GM23338 (cell line): ENCODE measurements around the gene SLC8B1. TPM values are rescaled to one million over a fixed set of nuclear protein-coding genes. Genes with fewer than 3 reads are reported as not detected.
A peak's percentile ranks its signal among the peaks of the same experiment; 100 is the strongest.

Experiments
- ATAC-seq: fragments of 200-7000 bp; cut with Tn5 transposase; 3 replicates; pipeline ENCODE4 v1.9.1; 2020
- DNase-seq: peaks from one replicate; pipeline ENCODE4 v3.0.0-alpha.2; 2015; ENCODE audit warnings: low spot score
- H2AFZ ChIP-seq: fragments of 200-600 bp; sonication (generic); 2 replicates; pipeline ENCODE4 v1.8.0; 2016; ENCODE audit warnings: antibody characterized with exemption, mild to moderate bottlenecking, moderate library complexity
- H3F3A ChIP-seq: fragments of 200-600 bp; sonication (generic); replicated peaks from 2 replicates; pipeline ENCODE4 v1.8.0; 2017; ENCODE audit warnings: antibody characterized with exemption, mixed run types, low read depth
- H3K27ac ChIP-seq: fragments of 200-600 bp; sonication (generic); 2 replicates; pipeline ENCODE4 v1.6.1; 2016; ENCODE audit warnings: low read depth
- H3K27me3 ChIP-seq: fragments of 200-600 bp; sonication (generic); 2 replicates; pipeline ENCODE4 v1.8.0; 2016; ENCODE audit warnings: mild to moderate bottlenecking, mixed run types, moderate library complexity; ENCODE audit not compliant: insufficient read depth
- H3K36me3 ChIP-seq: fragments of 200-600 bp; sonication (generic); 2 replicates; pipeline ENCODE4 v1.8.0; 2016; ENCODE audit warnings: mild to moderate bottlenecking; ENCODE audit not compliant: insufficient read depth
- H3K4me1 ChIP-seq: fragments of 200-600 bp; sonication (generic); 2 replicates; pipeline ENCODE4 v1.8.0; 2016; ENCODE audit warnings: mild to moderate bottlenecking, moderate library complexity; ENCODE audit not compliant: insufficient read depth
- H3K4me2 ChIP-seq: fragments of 200-600 bp; sonication (generic); 2 replicates; pipeline ENCODE4 v1.7.1; 2017; ENCODE audit warnings: mixed run types
- H3K4me3 ChIP-seq: fragments of 200-600 bp; sonication (generic); 2 replicates; pipeline ENCODE4 v1.6.1; 2016; ENCODE audit warnings: mixed run types
- H3K79me2 ChIP-seq: fragments of 200-600 bp; sonication (generic); replicated peaks from 2 replicates; pipeline ENCODE4 v1.8.0; 2017; ENCODE audit warnings: mild to moderate bottlenecking; ENCODE audit not compliant: insufficient read depth
- H3K9me2 ChIP-seq: fragments of 200-600 bp; sonication (generic); 2 replicates; pipeline ENCODE4 v1.8.0; 2017; ENCODE audit not compliant: insufficient read depth
- H4K20me1 ChIP-seq: fragments of 200-600 bp; sonication (generic); replicated peaks from 2 replicates; pipeline ENCODE4 v1.8.0; 2017; ENCODE audit warnings: mild to moderate bottlenecking; ENCODE audit not compliant: insufficient read depth
- H3K27ac Mint-ChIP-seq: 2 replicates; pipeline ENCODE4 v1.8.0; 2020; ENCODE audit warnings: inconsistent platforms, mild to moderate bottlenecking, moderate library complexity, mixed read lengths
- H3K27me3 Mint-ChIP-seq: 3 replicates; pipeline ENCODE4 v1.8.0; 2022; ENCODE audit warnings: low read depth, mild to moderate bottlenecking, moderate library complexity, mixed read lengths, inconsistent platforms; ENCODE audit not compliant: insufficient read depth, poor library complexity
- H3K36me3 Mint-ChIP-seq: 3 replicates; pipeline ENCODE4 v1.8.0; 2021; ENCODE audit warnings: low read depth, mild to moderate bottlenecking, inconsistent platforms, moderate library complexity, mixed read lengths
- H3K4me1 Mint-ChIP-seq: 3 replicates; pipeline ENCODE4 v1.8.0; 2020; ENCODE audit warnings: mild to moderate bottlenecking, inconsistent platforms, mixed read lengths
- H3K4me3 Mint-ChIP-seq: 3 replicates; pipeline ENCODE4 v1.8.0; 2021; ENCODE audit warnings: moderate library complexity, mild to moderate bottlenecking, inconsistent platforms, mixed read lengths
- H3K9me3 Mint-ChIP-seq: 3 replicates; pipeline ENCODE4 v1.8.0; 2020; ENCODE audit warnings: moderate library complexity, mild to moderate bottlenecking, inconsistent platforms, mixed read lengths
- CREB1 ChIP-seq: fragments of 250-450 bp; sonication (Bioruptor Pico); IDR thresholded peaks from 2 replicates; pipeline ENCODE4 v1.5.0; 2020; ENCODE audit warnings: low read depth, mild to moderate bottlenecking, moderate library complexity
- CTCF ChIP-seq, 2 experiments: fragments of 200-600 bp in 1 of 2; sonication (generic) in 1 of 2; conservative IDR thresholded peaks; 2 replicates each; pipeline versions ENCODE4 v1.5.1 to v1.6.1; 2016 to 2017; ENCODE audit warnings: antibody characterized with exemption in 2 of 2, low read depth in 2 of 2, mild to moderate bottlenecking in 2 of 2, moderate library complexity in 1 of 2
- ETS1 ChIP-seq: IDR thresholded peaks from 2 replicates; pipeline ENCODE4 v1.6.1; 2016; ENCODE audit warnings: antibody characterized with exemption
- EZH2 ChIP-seq: fragments of 200-600 bp; sonication (generic); IDR thresholded peaks from one replicate; pipeline ENCODE4 v1.8.0; 2017; ENCODE audit warnings: antibody characterized with exemption, mild to moderate bottlenecking, low read depth; ENCODE audit not compliant: unreplicated experiment
- JUNB ChIP-seq: IDR thresholded peaks from one replicate; pipeline ENCODE4 v1.6.1; 2016; ENCODE audit warnings: antibody characterized with exemption; ENCODE audit not compliant: unreplicated experiment
- NANOG ChIP-seq: IDR thresholded peaks from 2 replicates; pipeline ENCODE4 v1.6.1; 2016; ENCODE audit warnings: antibody characterized with exemption, borderline replicate concordance
- REST ChIP-seq: IDR thresholded peaks from one replicate; pipeline ENCODE4 v1.6.1; 2018; ENCODE audit warnings: antibody characterized with exemption; ENCODE audit not compliant: unreplicated experiment
- STAT1 ChIP-seq: IDR thresholded peaks from one replicate; pipeline ENCODE4 v1.6.1; 2016; ENCODE audit warnings: antibody characterized with exemption; ENCODE audit not compliant: unreplicated experiment
- ZNF114 ChIP-seq: fragments of 250-450 bp; sonication (Bioruptor Pico); IDR thresholded peaks from 2 replicates; pipeline ENCODE4 v1.5.0; 2020; ENCODE audit warnings: mild to moderate bottlenecking, moderate library complexity
- ZNF331 ChIP-seq: fragments of 250-450 bp; sonication (Bioruptor Pico); IDR thresholded peaks from 2 replicates; pipeline ENCODE4 v1.5.0; 2020; ENCODE audit warnings: low read depth, mild to moderate bottlenecking, moderate library complexity
- polyA plus RNA-seq: library from polyadenylated mRNA; unstranded; fragments of >200 nt; fragmentation: Nextera tagmentation; extraction: Ambion mirVana; gene quantifications from 2 replicates; pipeline ENCODE4 v1.2.1, GENCODE V29; 2016
- total RNA-seq: library from RNA; depleted of rRNA; stranded (reverse); fragments of >200 nt; shearing (Covaris generic); gene quantifications from 2 replicates; pipeline ENCODE4 v1.2.3, GENCODE V29; 2014

Gene SLC8B1
- total and polyA plus RNA-seq, 2 experiments from 2014 or later, result 6.0 to 8.9 TPM

GRCh38 chr12:113333877-113334785 is 778 bp downstream of the SLC8B1 start:
- Mint-ChIP-seq H3K4me3 (peak overlapping the region; percentile 84), H3K36me3 (peaks cover 16% of the 10 kb centered on the region), H3K9me3 (no peaks in the 10 kb centered on the region), H3K27ac (no peak overlapping the region), H3K4me1 (peaks cover 10% of the 10 kb centered on the region), H3K27me3 (peaks cover 31% of the 10 kb centered on the region)
- H2AFZ ChIP-seq, result peak overlapping the region; percentile 78
- no peaks in the 10 kb centered on the region for H4K20me1 ChIP-seq
- H3K4me3 ChIP-seq, result peak overlapping the region; percentile 75
- no peaks in the 10 kb centered on the region for H3K9me2 ChIP-seq
- no peaks in the 10 kb centered on the region for H3F3A ChIP-seq
- TF ChIP-seq REST, result no peak
- no peak for TF ChIP-seq CREB1
- TF ChIP-seq CTCF (conservative IDR thresholded peaks at IDR 0.05; ENCODE audit: low read depth in 2 of 2), result no peak
- TF ChIP-seq ETS1, result no peak
- no peak for TF ChIP-seq ZNF114 (CRISPR knock-in tag)
- TF ChIP-seq ZNF331 (CRISPR knock-in tag), result no peak
- TF ChIP-seq STAT1, result no peak
- TF ChIP-seq NANOG, result no peak
- TF ChIP-seq EZH2, result no peak
- no peak for TF ChIP-seq JUNB
- H3K27ac ChIP-seq, result no peak overlapping the region
- peaks cover 14% of the 10 kb centered on the region for H3K4me1 ChIP-seq
- H3K27me3 ChIP-seq, result peaks cover 10% of the 10 kb centered on the region
- H3K79me2 ChIP-seq, result no peaks in the 10 kb centered on the region
- H3K4me2 ChIP-seq, result peak overlapping the region; percentile 85
- H3K36me3 ChIP-seq, result no peaks in the 10 kb centered on the region; the same call in 1 of the 2 replicates
- DNase-seq (no peak), ATAC-seq (peak; percentile 10)
